ENCODE results near the gene C11orf87. TPM values are rescaled to one million over a fixed set of nuclear protein-coding genes. Genes with fewer than 3 reads are reported as not detected.

The C11orf87 gene
- total RNA-seq, 2 experiments from 2014 or later: not detected

DNA sequence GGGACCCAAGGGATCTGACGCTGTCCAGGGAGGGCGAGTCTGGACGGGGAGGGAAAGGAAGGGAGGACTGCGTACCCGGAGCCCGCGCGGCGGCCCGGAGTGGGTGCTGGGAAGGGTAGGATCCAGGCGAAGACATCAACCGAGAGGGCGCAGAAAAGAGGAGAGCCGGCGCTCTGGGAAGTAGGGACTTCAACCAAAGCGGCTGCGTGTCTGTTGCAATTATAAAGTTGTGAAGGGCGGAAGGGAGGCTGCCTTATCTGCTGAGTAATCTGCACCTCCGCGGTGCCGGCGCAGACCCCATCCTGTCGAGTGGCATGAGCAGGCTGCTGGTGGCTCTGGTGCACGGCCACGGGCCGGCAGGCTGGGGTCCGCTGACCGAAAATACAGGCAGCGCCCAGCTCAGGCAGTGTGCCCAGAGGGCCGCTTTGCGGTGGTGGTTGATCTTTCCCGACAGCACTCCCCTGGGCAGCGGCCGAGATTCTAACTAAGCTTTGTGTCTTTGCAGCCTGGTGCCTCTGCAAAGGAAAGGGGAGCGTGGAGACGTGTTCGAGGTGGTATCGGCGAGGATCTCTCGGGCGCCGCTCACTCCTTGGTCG, 978 bp downstream of the C11orf87 start:
- no peak overlapping the region for H3K27ac Mint-ChIP-seq
- H3K4me3 ChIP-seq (ENCODE audit: low read length): no peak overlapping the region
- no peak for ATAC-seq (ENCODE audit: poor library complexity)
- no peaks in the 10 kb centered on the region for H3K36me3 Mint-ChIP-seq (ENCODE audit: low read depth)
- peaks cover 49% of the 10 kb centered on the region for H3K27me3 Mint-ChIP-seq
- H3K36me3 ChIP-seq (ENCODE audit: insufficient read depth, low read length): no peaks in the 10 kb centered on the region
- no peaks in the 10 kb centered on the region for H3K4me1 ChIP-seq (ENCODE audit: insufficient read depth, low read length)
- DNase-seq: no peak
- intact Hi-C loops (cut with DNase I, micrococcal nuclease): no loop called here
- TF ChIP-seq CTCF (IDR thresholded peaks at IDR 0.05): no peak
- H3K9me3 Mint-ChIP-seq: peaks cover 5% of the 10 kb centered on the region
- peaks cover 7 to 22% of the 10 kb centered on the region in 2 experiments for H3K9me3 ChIP-seq (ENCODE audit: control insufficient read depth in 1 of 2, insufficient read depth in 1 of 2, low read length in 2 of 2)
- no peak overlapping the region for H3K27ac ChIP-seq (ENCODE audit: low read depth in 1 of 2, low read length in 2 of 2)
- CTCF ChIA-PET: no interaction called here
- no peaks in the 10 kb centered on the region for H3K4me1 Mint-ChIP-seq (ENCODE audit: low read depth)
- POLR2A ChIA-PET: no interaction called here
- peaks cover 24 to 40% of the 10 kb centered on the region in 2 experiments for H3K27me3 ChIP-seq (ENCODE audit: control insufficient read depth in 1 of 2, insufficient read depth in 2 of 2, low read length in 2 of 2)
- no peak overlapping the region for H3K4me3 Mint-ChIP-seq

DNA sequence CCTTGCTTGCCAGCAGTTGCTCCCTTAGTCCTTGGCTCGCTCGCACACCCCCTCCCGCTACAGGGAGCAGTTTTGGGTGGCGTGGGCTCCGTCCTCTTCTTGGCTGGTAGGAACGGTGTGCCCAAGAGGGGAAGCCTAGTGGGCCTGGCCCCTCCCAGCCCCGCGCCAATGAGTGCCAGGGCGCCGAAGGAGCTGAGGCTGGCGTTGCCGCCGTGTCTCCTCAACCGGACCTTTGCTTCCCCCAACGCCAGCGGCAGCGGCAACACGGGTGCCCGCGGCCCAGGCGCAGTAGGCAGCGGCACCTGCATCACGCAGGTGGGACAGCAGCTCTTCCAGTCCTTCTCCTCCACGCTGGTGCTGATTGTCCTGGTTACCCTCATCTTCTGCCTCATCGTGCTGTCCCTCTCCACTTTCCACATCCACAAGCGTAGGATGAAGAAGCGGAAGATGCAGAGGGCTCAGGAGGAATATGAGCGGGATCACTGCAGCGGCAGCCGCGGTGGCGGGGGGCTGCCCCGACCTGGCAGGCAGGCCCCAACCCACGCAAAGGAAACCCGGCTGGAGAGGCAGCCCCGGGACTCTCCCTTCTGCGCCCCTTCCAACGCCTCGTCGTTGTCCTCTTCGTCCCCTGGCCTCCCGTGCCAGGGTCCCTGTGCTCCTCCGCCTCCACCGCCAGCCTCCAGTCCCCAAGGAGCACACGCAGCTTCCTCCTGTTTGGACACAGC, 1.6 kb downstream of the C11orf87 start:
- Histone ChIP-seq H3K4me3 (ENCODE audit: low read length) (no peak overlapping the region), H3K27me3 (ENCODE audit: control insufficient read depth in 1 of 2, insufficient read depth in 2 of 2, low read length in 2 of 2) (peaks cover 24 to 40% of the 10 kb centered on the region in 2 experiments), H3K9me3 (ENCODE audit: control insufficient read depth in 1 of 2, insufficient read depth in 1 of 2, low read length in 2 of 2) (peaks cover 7 to 22% of the 10 kb centered on the region in 2 experiments), H3K4me1 (ENCODE audit: insufficient read depth, low read length) (no peaks in the 10 kb centered on the region), H3K36me3 (ENCODE audit: insufficient read depth, low read length) (no peaks in the 10 kb centered on the region), H3K27ac (ENCODE audit: low read depth in 1 of 2, low read length in 2 of 2) (no peak overlapping the region)
- TF ChIP-seq CTCF (IDR thresholded peaks at IDR 0.05): no peak
- DNase-seq: no peak
- ChIA-PET CTCF (no interaction called here), POLR2A (no interaction called here)
- Mint-ChIP-seq H3K4me3 (no peak overlapping the region), H3K36me3 (ENCODE audit: low read depth) (no peaks in the 10 kb centered on the region), H3K27ac (no peak overlapping the region), H3K27me3 (peaks cover 51% of the 10 kb centered on the region), H3K4me1 (ENCODE audit: low read depth) (no peaks in the 10 kb centered on the region), H3K9me3 (peaks cover 4% of the 10 kb centered on the region)
- ATAC-seq (ENCODE audit: poor library complexity): no peak
- intact Hi-C loops (cut with DNase I, micrococcal nuclease): no loop called here

- intact Hi-C loops (cut with DNase I, micrococcal nuclease): no loop called here
- ChIA-PET POLR2A (no interaction called here), CTCF (no interaction called here)
- Histone ChIP-seq H3K36me3 (ENCODE audit: insufficient read depth, low read length) (no peaks in the 10 kb centered on the region), H3K27me3 (ENCODE audit: control insufficient read depth in 1 of 2, insufficient read depth in 2 of 2, low read length in 2 of 2) (peaks cover 24 to 40% of the 10 kb centered on the region in 2 experiments), H3K9me3 (ENCODE audit: control insufficient read depth in 1 of 2, insufficient read depth in 1 of 2, low read length in 2 of 2) (peaks cover 7 to 22% of the 10 kb centered on the region in 2 experiments), H3K27ac (ENCODE audit: low read depth in 1 of 2, low read length in 2 of 2) (no peak overlapping the region), H3K4me1 (ENCODE audit: insufficient read depth, low read length) (no peaks in the 10 kb centered on the region), H3K4me3 (ENCODE audit: low read length) (no peak overlapping the region)
- H3K4me3 Mint-ChIP-seq: no peak overlapping the region
- no peak for ATAC-seq (ENCODE audit: poor library complexity)
- H3K4me1 Mint-ChIP-seq (ENCODE audit: low read depth): no peaks in the 10 kb centered on the region
- H3K27ac Mint-ChIP-seq: no peak overlapping the region
- TF ChIP-seq CTCF (IDR thresholded peaks at IDR 0.05): no peak
- H3K36me3 Mint-ChIP-seq (ENCODE audit: low read depth): no peaks in the 10 kb centered on the region
- H3K9me3 Mint-ChIP-seq: peaks cover 4% of the 10 kb centered on the region
- no peak for DNase-seq
- H3K27me3 Mint-ChIP-seq: peaks cover 49% of the 10 kb centered on the region
Measured at GRCh38 chr11:109424901-109425300, 2.9 kb downstream of the C11orf87 start.
